RWPE2 (cell line): ENCODE results near the gene FOSL2.

Experiments
- ATAC-seq: fragments of 200-7000 bp; cut with Tn5 transposase; 3 replicates; pipeline ENCODE4 v1.9.1; 2021; ENCODE audit warnings: low read depth
- DNase-seq: peaks from one replicate; pipeline ENCODE4 v3.0.0-alpha.2; 2020; ENCODE audit warnings: low spot score
- H3K27ac ChIP-seq: fragments of 450-650 bp; 2 replicates; pipeline ENCODE4 v1.5.1; 2017; ENCODE audit warnings: mild to moderate bottlenecking; ENCODE audit not compliant: poor library complexity, severe bottlenecking
- H3K27me3 ChIP-seq: fragments of 250-450 bp; sonication (Bioruptor Pico); 2 replicates; pipeline ENCODE4 v1.5.1; 2021; ENCODE audit warnings: mild to moderate bottlenecking, moderate library complexity; ENCODE audit not compliant: insufficient read depth, poor library complexity, severe bottlenecking
- H3K36me3 ChIP-seq: fragments of 250-450 bp; sonication (Bioruptor Pico); 2 replicates; pipeline ENCODE4 v1.5.1; 2020; ENCODE audit warnings: low read depth, mild to moderate bottlenecking, moderate library complexity
- H3K4me1 ChIP-seq: fragments of 250-450 bp; sonication (Bioruptor Pico); 2 replicates; pipeline ENCODE4 v1.5.1; 2021; ENCODE audit warnings: mild to moderate bottlenecking, moderate library complexity; ENCODE audit not compliant: insufficient read depth, poor library complexity, severe bottlenecking
- H3K4me3 ChIP-seq: fragments of 250-450 bp; sonication (Bioruptor Pico); 2 replicates; pipeline ENCODE4 v1.5.1; 2021; ENCODE audit warnings: mild to moderate bottlenecking, moderate library complexity; ENCODE audit not compliant: severe bottlenecking
- H3K9me3 ChIP-seq: fragments of 250-450 bp; sonication (Bioruptor Pico); 2 replicates; pipeline ENCODE4 v1.5.1; 2021; ENCODE audit warnings: mild to moderate bottlenecking, moderate library complexity; ENCODE audit not compliant: severe bottlenecking
- TF ChIP-seq, protein P1 (sequence below): fragments of 450-650 bp; IDR thresholded peaks from one replicate; pipeline ENCODE4 v1.5.1; 2017; ENCODE audit warnings: mild to moderate bottlenecking, moderate library complexity; ENCODE audit not compliant: poor library complexity, severe bottlenecking

Gene FOSL2

GRCh38 chr2:28405537-28405936, 12.9 kb downstream of the FOSL2 start:
- H3K27me3 ChIP-seq, result no peaks in the 10 kb centered on the region
- H3K4me3 ChIP-seq, result no peak overlapping the region
- DNase-seq (no peak), ATAC-seq (no peak)
- no peaks in the 10 kb centered on the region for H3K9me3 ChIP-seq
- peak overlapping the region; percentile 94 for H3K27ac ChIP-seq
- TF ChIP-seq, protein P1, sequence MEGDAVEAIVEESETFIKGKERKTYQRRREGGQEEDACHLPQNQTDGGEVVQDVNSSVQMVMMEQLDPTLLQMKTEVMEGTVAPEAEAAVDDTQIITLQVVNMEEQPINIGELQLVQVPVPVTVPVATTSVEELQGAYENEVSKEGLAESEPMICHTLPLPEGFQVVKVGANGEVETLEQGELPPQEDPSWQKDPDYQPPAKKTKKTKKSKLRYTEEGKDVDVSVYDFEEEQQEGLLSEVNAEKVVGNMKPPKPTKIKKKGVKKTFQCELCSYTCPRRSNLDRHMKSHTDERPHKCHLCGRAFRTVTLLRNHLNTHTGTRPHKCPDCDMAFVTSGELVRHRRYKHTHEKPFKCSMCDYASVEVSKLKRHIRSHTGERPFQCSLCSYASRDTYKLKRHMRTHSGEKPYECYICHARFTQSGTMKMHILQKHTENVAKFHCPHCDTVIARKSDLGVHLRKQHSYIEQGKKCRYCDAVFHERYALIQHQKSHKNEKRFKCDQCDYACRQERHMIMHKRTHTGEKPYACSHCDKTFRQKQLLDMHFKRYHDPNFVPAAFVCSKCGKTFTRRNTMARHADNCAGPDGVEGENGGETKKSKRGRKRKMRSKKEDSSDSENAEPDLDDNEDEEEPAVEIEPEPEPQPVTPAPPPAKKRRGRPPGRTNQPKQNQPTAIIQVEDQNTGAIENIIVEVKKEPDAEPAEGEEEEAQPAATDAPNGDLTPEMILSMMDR, result no peak
- H3K4me1 ChIP-seq, result peaks cover 53% of the 10 kb centered on the region
- H3K36me3 ChIP-seq, result peaks cover 100% of the 10 kb centered on the region

DNA sequence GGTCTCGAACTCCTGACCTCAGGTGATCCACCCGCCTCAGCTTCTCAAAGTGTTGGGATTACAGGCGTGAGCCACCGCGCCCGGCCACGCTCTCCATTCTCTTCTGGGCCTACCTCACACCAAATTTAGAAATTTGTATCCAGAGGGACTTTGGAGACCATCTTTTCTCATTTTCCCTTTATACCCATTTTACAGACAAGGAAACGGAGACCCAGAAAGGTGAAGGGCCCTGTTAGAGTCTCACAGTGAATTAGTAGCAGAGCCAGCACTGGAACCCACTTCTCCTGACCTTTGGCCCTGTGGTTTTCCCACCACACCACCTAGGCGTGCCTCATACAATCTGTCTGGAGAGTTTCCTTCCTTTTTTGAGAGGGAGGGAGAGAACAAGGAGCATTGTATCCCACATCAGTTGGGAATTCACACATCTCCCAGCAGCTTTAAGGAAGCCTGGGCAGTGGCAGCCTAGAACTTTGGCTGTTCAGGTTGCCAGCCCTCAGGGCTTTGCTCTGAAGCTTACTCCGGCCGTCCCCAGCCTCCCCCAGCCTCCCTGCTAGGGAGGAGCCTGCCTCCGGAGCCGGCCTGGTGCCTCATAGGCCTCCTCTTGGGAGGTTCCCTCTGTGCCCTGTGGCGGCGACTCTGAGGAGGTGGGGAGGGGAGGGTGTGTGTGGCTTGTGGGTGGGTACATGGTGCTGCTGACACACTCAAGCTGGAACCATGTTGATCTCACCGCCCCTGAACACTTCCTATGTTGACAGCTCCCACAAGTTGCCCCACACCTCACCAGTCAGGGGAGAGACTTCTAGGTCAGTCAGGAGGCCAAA, 13.8 kb downstream of the FOSL2 start:
- Histone ChIP-seq H3K27me3 (no peaks in the 10 kb centered on the region), H3K9me3 (no peaks in the 10 kb centered on the region), H3K4me1 (peaks cover 50% of the 10 kb centered on the region), H3K36me3 (peaks cover 100% of the 10 kb centered on the region), H3K4me3 (no peak overlapping the region), H3K27ac (peak overlapping the region; percentile 94)
- DNase-seq, result no peak
- ATAC-seq, result peak; percentile 9; the same call in 2 of the 3 replicates
- TF ChIP-seq, protein P1, result no peak

DNA sequence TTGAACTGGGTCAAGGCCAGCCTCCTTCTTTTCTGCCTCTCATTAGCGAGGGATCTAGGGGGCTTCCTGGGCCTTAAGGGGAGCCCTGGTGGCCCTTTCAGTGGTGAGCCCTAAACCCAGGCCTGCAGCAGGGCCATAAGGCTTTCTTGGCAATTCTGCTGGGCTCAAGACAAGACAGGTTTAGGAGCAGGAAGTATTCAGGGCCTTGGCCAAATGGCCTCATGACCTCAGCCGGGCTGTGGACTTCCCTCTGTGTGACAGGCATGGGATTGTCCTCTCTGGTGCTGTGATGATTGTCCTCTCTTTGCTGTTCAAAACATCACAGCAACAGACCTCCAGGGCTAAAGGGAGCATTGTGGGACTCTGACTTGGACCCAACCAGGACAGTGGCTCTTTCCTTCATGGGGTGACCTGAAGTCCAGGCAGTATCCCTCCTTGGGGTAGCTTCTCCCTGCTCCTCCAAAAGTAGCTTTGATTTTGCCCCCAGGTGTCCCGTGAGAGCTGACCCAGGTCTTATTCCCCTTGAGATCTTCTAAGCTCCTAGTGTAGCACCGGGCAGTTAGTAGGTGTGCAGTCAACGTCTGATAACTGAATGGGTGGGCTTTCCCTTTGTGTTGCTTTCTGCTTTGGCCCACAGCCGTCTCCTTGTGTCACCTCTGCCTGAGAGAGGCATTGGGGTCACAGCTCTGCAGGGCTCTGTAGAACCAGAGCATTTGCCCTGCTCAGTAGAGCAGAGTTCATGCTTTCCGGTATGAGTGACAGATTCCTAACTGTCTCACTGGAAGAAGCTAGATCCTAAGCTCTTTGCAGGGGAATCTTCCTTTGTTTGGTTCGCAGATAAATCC, 14.7 kb downstream of the FOSL2 start:
- TF ChIP-seq, protein P1, result no peak
- peak overlapping the region; percentile 94 for H3K27ac ChIP-seq
- no peak for ATAC-seq
- H3K9me3 ChIP-seq, result no peaks in the 10 kb centered on the region
- no peaks in the 10 kb centered on the region for H3K27me3 ChIP-seq
- no peak for DNase-seq
- peaks cover 100% of the 10 kb centered on the region for H3K36me3 ChIP-seq
- H3K4me1 ChIP-seq, result peaks cover 48% of the 10 kb centered on the region
- H3K4me3 ChIP-seq, result no peak overlapping the region

- peaks cover 40% of the 10 kb centered on the region for H3K4me1 ChIP-seq
- TF ChIP-seq, protein P1, result no peak
- no peak overlapping the region for H3K4me3 ChIP-seq
- peaks cover 100% of the 10 kb centered on the region for H3K36me3 ChIP-seq
- no peak for ATAC-seq
- no peak for DNase-seq
- no peaks in the 10 kb centered on the region for H3K27me3 ChIP-seq
- peak overlapping the region; percentile 94 for H3K27ac ChIP-seq
- H3K9me3 ChIP-seq, result no peaks in the 10 kb centered on the region
Measured at GRCh38 chr2:28407976-28408690, 15.5 kb downstream of the FOSL2 start.
